BE2C (cell line): ENCODE data around the gene PLEKHA6.
"Not testable (repeated sequence)": the region's sequence is repeated elsewhere in the genome, so short reads cannot be mapped to it uniquely, and the experiment has no call there.

Experiments used
- DNase-seq: peaks from one replicate; pipeline ENCODE4 v3.0.0-alpha.2; 2020
- H3K27me3 ChIP-seq: fragments of 250-450 bp; sonication (Bioruptor Pico); 2 replicates; pipeline ENCODE4 v1.5.1; 2020; ENCODE audit warnings: mild to moderate bottlenecking
- H3K36me3 ChIP-seq: fragments of 250-450 bp; sonication (Bioruptor Pico); 2 replicates; pipeline ENCODE4 v1.5.1; 2020; ENCODE audit warnings: mild to moderate bottlenecking
- H3K4me1 ChIP-seq: fragments of 250-450 bp; sonication (Bioruptor Pico); 2 replicates; pipeline ENCODE4 v1.5.1; 2020
- H3K4me3 ChIP-seq: 2 replicates; pipeline ENCODE4 v1.5.1; 2011; ENCODE audit warnings: low read depth, low read length
- H3K9me3 ChIP-seq: fragments of 250-450 bp; sonication (Bioruptor Pico); 2 replicates; pipeline ENCODE4 v1.5.1; 2020
- TF ChIP-seq, protein P1 (sequence below): IDR thresholded peaks from 2 replicates; pipeline ENCODE4 v1.5.1; 2012; ENCODE audit warnings: mild to moderate bottlenecking, low read depth, low read length

PLEKHA6 gene

DNA sequence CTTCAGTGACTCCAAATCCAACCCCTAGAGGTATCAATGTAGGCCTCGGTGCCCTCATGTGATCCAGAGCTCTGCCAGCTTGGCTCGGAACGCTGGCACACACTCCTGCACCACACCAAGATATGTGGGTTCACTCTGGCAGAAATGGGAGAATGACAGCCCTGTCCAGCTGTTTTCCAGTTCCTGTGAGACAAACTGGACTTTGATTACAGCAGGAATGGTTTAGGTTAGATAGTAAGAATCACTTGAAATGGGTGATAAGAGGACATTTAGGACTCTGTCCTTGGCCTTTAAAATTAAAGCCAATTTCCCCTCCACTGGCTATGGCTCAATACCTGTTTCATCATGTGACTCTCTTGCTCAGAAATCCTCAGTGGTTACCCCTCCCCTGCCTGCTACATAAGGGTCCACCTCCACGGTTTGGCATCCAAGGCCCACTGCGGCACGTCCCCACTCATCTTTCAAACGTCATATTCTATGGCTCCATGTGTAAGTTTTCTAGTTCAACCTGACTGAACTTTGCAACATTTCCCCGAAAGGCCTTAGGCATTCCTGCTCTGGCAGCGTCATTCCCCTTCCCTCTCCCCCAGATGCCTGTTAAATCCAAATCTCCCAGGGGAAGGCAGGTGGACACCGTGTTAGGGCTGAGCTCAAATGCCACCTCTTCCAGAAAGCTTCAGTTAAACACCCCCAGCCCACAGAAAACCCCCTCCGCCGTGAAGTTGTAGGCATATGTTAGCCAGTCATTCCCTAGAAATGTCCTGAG, 44.7 kb downstream of the PLEKHA6 start:
- Histone ChIP-seq H3K4me3 (no peak overlapping the region), H3K36me3 (no peaks in the 10 kb centered on the region; the same call in 1 of the 2 replicates), H3K27me3 (no peaks in the 10 kb centered on the region), H3K9me3 (no peaks in the 10 kb centered on the region), H3K4me1 (peaks cover 33% of the 10 kb centered on the region)
- TF ChIP-seq, protein P1, sequence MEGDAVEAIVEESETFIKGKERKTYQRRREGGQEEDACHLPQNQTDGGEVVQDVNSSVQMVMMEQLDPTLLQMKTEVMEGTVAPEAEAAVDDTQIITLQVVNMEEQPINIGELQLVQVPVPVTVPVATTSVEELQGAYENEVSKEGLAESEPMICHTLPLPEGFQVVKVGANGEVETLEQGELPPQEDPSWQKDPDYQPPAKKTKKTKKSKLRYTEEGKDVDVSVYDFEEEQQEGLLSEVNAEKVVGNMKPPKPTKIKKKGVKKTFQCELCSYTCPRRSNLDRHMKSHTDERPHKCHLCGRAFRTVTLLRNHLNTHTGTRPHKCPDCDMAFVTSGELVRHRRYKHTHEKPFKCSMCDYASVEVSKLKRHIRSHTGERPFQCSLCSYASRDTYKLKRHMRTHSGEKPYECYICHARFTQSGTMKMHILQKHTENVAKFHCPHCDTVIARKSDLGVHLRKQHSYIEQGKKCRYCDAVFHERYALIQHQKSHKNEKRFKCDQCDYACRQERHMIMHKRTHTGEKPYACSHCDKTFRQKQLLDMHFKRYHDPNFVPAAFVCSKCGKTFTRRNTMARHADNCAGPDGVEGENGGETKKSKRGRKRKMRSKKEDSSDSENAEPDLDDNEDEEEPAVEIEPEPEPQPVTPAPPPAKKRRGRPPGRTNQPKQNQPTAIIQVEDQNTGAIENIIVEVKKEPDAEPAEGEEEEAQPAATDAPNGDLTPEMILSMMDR = no peak
- peak; percentile 37 for DNase-seq

DNA sequence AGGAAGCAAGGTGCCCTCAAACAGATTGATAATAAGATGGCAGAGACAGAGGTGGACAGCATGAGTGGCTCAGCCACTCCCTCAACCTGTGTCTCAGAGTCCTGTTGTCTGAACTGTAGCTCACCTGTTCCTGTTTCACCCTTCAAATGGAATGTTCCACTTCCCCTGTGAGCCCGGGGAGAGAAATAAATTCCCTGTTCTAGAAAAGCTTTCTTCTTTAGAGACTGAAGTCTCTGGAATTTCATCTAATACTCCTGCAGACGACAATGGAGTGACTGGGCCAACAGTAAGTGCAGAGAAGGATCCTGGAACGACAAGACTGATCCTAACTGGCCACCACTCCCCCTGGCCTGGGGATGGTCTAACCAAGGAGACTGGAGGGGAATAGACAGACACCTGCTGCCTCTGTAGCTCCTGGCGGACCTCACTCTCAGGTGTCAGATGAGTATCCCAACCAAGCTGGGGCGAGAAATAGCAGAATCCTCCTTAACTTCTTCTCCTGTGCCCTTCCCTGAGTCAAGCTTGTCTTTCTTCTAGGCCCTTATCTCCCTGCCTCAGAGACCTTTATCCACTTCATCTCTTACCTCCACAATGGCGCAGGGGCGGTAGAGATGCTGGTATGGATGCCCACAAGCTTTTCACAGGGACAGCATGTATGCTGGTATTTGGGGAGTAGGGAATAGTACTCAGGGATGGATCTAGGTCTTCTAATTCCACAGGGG, 45.4 kb downstream of the PLEKHA6 start:
- no peaks in the 10 kb centered on the region for H3K27me3 ChIP-seq
- no peaks in the 10 kb centered on the region for H3K9me3 ChIP-seq
- no peak overlapping the region for H3K4me3 ChIP-seq
- DNase-seq = no peak
- H3K36me3 ChIP-seq = no peaks in the 10 kb centered on the region; the same call in 1 of the 2 replicates
- TF ChIP-seq, protein P1 = no peak
- peaks cover 33% of the 10 kb centered on the region for H3K4me1 ChIP-seq

DNA sequence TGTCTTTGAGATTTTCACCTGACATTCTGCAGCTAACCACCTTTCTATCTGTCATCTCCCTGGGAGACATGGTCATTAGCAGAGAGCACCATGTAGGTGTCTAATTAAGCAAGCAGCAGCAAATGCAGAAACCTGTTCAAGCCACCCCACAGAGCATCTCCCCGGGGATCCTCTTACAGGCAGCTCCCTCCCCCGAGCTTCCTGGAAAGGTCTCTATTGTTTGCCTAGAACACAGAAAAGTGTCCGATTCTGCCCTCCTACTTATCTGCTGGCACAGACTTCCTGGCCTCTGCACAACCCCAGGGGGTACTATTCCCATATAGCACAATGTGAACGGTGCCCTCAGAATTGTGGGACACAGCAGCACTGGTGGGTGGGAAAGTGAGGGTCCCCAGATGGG, 46.1 kb downstream of the PLEKHA6 start:
- Histone ChIP-seq H3K4me1 (peaks cover 30% of the 10 kb centered on the region), H3K4me3 (no peak overlapping the region), H3K27me3 (no peaks in the 10 kb centered on the region), H3K36me3 (no peaks in the 10 kb centered on the region; the same call in 1 of the 2 replicates), H3K9me3 (no peaks in the 10 kb centered on the region)
- TF ChIP-seq, protein P1 = no peak
- no peak for DNase-seq

DNA sequence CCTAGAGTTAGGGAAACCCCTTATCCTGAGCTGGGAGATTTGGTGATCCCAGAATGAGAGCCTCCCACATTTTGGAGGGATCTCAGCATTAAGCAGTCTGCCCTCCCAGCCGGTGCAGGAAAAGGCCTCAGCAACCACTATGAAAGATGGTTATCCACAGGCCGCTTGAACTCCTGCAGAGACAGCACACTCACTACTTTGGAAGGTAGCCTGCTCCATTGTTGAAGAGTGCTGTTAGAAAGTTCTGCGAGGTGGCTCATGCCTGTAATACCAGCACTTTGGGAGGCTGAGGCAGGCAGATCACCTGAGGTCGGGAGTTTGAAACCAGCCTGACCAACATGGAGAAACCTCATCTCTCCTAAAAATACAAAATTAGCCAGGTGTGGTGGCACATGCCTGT, 48.8 kb downstream of the PLEKHA6 start:
- H3K36me3 ChIP-seq, DNase-seq, H3K4me3 ChIP-seq, H3K27me3 ChIP-seq, H3K9me3 ChIP-seq: not testable (repeated sequence)
- H3K4me1 ChIP-seq = peaks cover 28% of the 10 kb centered on the region

DNA sequence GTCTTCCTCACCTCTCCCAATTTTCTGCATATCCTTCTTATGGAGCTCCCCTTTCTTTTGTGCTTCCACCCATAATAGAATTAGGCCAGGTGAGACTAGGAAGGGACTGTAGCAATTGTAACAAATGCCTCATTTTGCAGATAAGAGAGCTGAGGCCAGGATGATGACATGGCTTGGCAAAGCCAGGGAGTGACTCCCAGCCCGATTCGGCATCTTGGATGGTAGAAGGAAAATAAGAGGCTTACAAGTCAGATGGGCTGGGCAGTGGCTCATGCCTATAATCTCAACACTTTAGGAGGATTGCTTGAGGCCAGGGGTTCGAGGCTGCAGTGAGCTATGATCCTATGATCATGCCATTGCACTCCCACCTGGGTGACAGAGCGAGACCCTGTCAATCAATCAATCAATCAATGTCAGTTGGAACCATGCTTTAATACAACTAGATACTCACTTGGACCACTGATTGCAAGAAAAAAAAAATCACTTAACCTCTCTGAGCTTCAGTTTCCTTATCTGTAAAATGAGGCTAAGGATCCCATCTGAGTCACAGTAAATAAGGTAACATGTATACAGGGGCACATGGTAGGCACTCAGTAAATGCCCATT, 51.6 kb downstream of the PLEKHA6 start:
- no peaks in the 10 kb centered on the region; the same call in 1 of the 2 replicates for H3K36me3 ChIP-seq
- TF ChIP-seq, protein P1 = no peak
- peaks cover 12% of the 10 kb centered on the region; the same call in 1 of the 2 replicates for H3K4me1 ChIP-seq
- no peaks in the 10 kb centered on the region for H3K27me3 ChIP-seq
- no peaks in the 10 kb centered on the region for H3K9me3 ChIP-seq
- DNase-seq = no peak
- no peak overlapping the region for H3K4me3 ChIP-seq

DNA sequence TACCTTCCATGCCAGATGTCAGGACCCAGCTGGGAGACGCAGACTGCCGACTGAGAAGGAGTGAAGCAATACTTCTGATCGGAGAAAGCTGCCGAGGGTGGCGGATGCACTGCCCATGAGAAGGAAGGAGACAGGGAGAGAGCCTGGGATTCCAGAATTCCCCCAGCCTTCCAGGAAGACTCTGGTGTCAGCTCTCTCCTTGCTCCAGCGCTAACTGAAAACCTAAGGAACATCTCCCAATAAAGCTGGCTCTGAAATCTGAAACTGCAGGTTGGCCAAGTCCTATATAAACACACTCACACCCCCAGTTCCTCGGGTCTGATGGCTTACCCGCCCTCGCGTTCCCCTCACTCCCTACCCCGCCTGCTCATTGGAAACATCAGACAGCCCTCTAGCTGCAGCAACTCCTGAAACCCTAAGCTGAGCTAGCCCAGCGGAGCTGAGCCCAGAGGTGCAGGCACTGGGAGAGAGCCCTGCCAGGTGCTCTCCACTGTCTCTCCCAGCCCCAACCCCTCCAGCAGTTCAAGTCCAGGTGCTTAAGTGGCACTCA, 52.3 kb downstream of the PLEKHA6 start:
- Histone ChIP-seq H3K36me3 (no peaks in the 10 kb centered on the region; the same call in 1 of the 2 replicates), H3K27me3 (no peaks in the 10 kb centered on the region), H3K4me1 (peaks cover 12% of the 10 kb centered on the region; the same call in 1 of the 2 replicates), H3K4me3 (no peak overlapping the region), H3K9me3 (no peaks in the 10 kb centered on the region)
- TF ChIP-seq, protein P1 = no peak
- DNase-seq = no peak
